NCI-H526 (cell line): ENCODE results near the gene CTSL.
"Not testable (repeated sequence)": the region's sequence is repeated elsewhere in the genome, so short reads cannot be mapped to it uniquely, and the experiment has no call there.

ENCODE experiments used
- DNase-seq, 2 experiments: peaks; one replicate each; lab custom pipeline; 2025; lab: John Stamatoyannopoulos, UW

The CTSL gene

DNA sequence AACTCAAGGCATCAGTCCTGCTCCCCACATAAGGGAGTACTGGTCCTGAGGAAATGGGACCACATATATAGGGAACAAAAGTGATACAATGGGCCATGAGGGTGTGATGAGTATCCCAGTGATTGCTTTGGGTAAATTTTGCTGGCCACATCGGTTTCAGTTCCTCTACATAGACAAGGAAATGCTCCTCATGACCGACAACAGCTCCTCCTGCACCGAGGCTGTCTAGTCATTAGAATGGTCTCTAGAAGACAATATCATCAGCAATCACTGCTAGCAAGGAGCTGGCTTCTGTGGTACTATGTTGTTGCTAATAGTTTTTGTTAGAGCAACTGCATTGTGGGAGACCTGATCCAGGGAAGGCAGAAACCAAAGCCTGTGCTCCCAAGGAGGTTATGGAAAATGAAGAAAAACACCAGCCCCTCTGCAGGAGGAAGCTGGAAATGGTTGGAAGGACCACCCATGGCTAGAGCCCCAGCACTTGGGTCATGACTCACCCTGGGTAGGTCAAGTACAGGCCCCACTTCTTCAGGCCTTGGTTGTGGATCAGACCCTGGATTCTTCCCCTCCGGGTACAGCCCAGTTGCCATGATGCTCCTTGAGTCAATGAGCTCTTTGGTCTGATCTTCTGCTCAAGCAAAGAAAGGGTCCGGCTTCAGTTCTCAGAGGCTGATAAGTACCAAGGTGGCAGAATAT, 3.4 kb upstream of the CTSL start:
- DNase-seq: no peak

DNA sequence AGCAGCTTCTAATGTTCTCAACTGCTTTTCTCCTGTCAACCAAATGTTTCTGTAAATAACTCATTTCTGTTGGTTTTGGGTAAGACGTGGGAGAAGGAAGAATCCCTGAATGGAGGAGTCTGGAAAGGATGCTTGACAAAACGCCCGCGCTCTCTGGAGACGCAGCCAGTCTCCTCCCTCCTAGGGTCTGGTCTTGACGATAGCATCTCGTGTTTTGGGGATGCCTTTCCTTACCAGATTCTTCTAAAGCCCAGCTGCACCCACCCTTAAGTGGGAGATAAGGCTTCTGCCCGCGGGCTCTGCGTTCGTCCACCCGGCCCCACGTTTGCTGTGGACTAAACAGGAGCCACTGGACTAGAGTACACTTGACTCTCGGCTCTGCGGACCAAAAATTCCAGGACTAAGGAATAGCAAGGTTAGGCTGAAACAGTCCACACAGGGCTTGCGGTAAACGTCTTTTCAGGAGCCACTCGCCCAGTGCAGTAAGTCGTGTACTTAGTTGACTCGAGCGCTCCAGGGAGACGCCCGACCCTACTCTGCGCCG, 491 bp upstream of the CTSL start:
- DNase-seq: no peak

DNA sequence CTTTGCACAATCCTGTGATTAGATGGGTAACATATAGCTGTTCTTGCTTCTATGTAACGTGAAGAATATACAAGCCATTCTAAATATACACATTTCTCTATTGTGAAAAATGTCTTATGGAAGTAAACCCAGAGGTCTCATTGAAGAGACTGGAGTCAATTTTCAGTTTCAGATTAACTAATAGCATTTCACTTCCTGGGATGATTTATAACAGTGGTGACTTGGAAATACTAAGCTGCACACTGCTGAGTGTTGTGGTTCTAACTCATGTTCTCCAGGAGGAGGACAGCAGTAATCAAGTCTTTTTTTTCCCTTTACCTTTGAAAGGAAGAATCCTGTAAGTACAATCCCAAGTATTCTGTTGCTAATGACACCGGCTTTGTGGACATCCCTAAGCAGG, 3.3 kb downstream of the CTSL start:
- no peak for DNase-seq

DNA sequence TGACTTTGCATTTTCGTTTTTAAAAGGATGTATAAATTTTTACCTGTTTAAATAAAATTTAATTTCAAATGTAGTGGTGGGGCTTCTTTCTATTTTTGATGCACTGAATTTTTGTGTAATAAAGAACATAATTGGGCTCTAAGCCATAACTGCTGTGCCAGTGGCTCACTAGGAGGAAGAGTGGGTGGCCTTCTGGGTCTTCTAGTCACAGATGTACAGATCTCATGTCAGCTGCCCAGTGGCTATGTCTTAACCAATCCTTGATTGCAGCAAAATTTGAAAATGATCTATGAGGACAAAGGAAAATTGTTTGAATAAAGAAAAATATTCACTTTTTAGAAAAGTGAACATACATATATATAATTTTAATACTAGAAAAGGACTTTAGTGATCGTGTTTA, 5.4 kb downstream of the CTSL start:
- DNase-seq: no peak

DNA sequence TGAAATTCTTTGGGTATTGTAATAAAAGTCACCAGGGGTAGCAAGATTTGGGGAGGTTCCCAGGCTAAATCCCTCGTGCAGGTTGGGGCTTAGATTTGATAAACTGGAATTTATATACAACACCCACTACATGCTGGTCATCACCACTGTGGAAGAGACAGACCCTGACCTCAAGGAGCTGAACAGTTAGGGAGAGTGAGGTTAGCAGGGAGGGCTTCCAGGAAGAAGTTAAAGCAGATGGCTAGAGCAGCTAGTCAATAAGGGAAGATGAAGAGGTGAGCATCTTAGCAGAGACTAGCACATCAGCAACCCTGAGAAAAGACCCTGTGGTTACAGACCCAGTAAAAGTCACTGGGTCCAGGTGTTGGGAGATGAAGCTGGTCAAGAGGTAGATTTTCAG, 6.4 kb downstream of the CTSL start:
- DNase-seq: no peak

DNA sequence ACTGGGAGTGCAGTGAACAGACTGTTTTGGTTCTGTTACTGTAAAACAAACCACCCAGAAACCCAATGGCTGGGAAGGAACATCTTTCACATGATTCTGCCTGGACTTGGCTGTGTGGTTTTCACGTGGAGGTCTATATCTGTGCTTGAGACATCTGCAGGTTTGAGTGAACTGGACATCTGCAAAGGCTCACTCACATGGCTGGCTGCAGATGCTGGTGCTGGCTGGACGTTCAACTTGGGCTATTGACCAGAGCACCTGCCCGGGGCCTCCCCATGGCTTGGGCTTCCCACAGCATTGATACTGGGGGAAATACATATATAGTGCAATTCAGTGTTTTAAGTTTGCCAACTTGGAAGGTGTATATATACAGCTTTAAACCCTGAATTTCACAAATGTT, 6.8 kb downstream of the CTSL start:
- no peak for DNase-seq

DNA sequence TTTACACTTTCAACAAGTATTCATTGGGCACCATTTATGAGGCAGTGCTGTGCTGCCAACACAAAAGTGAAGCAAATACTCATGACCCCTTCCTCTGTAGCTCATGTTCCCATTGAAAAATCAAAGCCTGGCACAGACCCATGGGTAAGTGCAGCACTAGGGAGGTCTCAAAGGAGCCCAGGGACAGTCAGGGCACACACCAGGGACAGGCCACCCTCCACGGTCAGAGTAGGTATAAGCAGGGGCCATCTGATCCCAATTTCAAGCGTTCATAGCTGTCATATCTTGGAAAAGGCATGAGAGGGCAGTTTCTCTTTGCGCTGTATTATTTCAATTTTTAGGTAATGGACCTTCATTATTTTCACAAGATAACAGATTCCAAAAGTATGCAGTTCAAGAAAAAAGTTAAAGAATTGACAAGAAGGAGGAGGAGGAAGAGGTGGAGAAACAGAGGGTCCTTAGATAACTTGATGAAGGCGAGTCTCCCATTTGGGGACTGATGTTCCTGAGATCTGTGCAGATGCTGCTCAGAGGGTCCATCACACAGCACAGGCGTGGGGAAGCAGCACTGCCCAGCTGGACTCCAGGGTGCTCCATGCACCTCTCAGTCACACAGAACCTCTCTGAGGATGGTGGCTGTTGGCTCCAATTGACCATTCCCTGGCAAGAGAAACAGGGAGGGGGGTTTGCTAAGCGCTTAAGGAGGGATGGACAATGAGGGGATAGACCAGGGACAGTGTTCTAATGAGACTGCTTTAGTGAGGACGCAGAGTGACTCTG, 7.5 kb downstream of the CTSL start:
- no peak for DNase-seq

DNA sequence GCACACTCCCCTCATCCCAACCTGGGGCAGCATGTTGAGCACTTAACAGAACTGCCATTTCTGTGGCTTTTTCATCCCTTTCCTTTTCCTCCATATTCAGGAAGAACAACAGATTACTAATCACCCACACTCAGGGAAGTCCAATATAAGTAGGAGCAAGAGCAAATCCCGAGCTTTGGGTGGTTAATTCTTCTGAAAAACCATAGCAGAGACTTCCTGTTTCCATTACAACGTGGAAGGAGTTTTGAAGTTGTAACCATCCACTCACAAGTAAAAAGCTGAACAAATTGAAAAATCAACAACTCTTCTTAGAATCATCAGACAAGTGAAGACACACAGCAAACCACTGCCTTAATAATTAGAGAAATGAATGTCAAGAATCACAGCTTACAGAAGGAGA, 8.2 kb downstream of the CTSL start:
- DNase-seq: no peak

DNA sequence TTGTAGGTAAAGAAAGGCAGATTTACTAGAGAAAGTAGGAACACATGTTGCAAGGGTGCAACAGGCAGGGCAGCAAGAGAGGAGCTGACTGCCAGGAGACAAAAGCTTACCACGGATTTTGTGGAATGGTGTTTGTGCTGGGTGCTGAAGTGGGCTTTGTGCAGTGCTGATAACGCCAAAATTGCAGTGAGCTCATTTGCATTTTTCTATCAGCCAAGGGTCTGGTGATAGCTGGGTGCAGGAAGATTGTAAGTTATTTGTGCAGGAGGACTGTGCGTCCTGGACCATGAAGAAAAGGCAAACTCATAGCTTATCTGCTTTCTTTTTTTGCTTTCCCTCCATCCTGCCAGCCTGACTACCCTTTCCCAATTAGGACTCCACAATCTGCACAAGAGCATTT, 13.6 kb downstream of the CTSL start:
- no peak for DNase-seq

DNA sequence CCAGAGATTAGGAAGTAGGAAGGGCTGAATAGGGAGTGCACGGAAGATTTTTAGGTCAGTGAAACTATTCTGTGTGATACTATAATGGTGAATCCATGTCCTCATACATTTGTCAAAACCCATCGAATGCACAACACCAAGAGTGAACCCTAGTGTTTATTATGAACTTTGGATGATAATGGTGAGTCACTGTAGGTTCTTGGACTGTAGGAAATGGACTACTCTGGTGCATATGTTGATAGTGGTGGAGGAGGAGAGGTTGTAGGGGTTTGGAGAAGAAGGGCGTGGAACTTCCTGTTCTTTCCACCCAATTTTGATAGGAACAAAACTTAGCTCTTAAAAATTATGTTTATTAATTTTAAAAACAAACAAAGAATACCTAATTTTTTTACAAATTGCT, 14.3 kb downstream of the CTSL start:
- DNase-seq: no peak

DNA sequence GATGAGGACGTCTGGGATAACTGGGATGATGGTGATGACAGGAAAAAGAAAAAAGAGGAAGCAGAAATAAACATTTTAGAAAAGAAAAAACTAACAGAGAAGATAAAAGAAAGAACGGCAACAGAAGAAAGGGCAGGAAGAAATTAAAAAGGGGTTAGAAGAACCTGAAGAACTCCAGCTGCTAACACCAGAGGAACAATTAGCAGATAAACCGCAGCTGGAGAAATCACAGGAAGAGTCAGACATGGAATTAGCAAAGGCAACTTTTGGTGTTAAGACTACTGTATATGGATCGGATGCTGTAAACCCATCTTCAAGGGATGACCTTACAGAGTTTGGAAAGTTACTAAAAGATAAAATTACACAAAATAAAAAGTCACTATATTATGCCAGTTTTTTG, 15.4 kb downstream of the CTSL start:
- DNase-seq: no peak

DNA sequence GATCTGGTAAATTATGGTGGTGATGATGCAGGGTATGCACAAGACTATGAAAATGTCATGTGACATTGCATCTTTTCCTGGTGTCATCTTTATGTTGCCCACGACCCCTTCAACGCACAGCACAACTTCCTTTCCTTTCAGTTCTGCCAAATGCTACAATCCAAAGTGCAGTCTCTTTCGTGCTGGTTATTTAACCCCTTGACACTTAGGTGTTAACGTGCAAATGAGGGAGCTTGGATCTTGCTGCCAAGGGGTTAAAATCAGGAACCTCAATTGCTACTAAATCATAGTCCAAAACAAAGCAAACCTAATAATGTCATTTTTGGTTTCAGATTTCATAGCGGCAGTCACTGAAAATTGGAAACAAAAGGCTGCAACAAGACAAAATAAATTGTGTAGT, 16.0 kb downstream of the CTSL start:
- DNase-seq: no peak

DNA sequence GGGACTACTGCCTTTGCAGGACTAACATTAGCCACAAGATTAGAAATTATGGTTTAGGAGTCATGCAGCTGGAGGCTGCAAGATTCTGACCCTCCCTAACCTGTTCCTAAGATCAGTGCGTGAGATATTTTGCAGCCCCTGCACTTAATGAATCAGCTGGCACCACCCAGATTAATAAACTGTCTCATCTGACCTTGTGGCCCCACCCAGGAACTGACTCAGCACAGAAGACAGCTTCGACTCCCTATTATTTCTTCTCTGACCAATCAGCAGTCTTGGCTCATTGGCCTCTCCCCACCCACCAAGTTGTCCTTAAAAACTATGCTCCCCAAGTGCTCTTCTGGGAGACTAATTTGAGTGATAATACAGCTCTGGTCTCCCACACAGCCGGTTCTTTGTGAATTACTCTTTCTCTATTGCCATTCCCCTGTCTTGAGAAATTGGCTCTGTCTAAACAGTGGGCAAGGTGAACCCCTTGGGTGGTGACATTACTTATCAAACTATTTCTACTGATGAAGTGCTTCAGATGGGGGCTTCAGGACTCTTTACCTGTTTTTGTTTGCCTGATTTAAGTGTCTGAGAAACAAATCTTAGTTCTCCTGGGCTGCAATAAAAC, 17.0 kb downstream of the CTSL start:
- no peak for DNase-seq

DNA sequence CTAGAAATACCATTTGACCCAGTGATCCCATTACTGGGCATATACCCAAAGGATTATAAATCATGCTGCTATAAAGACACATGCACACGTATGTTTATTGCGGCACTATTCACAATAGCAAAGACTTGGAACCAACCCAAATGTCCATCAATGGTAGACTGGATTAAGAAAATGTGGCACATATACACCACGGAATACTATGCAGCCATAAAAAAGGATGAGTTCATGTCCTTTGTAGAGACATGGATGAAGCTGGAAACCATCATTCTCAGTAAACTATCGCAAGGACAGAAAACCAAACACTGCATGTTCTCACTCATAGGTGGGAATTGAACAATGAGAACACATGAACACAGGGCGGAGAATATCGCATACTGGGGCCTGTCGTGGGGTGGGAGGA, 18.3 kb downstream of the CTSL start:
- DNase-seq: not testable (repeated sequence)

DNA sequence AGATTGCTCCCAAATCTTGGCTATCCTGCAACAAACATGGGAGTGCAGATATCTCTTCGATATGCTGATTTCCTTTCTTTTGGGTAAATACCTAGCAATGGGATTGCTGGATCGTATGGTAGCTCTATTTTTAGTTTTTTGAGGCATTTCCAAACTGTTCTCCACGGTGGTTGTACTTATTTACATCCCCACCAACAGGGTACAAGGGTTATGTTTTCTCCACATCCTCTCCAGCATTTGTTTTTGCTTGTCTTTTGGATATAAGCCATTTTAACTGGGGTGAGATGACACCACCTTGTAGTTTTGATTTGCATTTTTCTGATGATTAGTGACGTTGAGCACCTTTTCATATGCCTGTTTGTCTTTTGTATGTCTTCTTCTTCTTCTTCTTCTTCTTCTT, 20.3 kb downstream of the CTSL start:
- no peak for DNase-seq

DNA sequence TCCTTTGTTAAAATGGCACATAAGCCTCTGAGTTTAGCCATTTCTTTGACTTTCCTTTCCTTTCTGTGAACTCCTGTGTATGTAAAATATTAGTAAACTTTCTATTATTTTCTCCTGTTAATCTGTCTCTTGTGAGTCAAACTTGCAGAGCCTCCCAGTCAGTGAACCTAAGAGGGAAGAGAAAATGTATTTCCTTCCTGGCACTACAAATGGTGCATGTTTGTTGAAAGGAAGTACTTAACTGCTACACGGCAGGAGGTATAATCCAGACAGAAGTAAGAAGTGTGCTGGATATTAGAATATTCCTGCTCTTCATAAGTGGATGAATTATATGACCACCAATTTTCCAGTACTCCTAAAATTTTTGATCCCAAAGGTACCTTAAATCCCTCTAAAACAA, 23.0 kb downstream of the CTSL start:
- no peak for DNase-seq

DNA sequence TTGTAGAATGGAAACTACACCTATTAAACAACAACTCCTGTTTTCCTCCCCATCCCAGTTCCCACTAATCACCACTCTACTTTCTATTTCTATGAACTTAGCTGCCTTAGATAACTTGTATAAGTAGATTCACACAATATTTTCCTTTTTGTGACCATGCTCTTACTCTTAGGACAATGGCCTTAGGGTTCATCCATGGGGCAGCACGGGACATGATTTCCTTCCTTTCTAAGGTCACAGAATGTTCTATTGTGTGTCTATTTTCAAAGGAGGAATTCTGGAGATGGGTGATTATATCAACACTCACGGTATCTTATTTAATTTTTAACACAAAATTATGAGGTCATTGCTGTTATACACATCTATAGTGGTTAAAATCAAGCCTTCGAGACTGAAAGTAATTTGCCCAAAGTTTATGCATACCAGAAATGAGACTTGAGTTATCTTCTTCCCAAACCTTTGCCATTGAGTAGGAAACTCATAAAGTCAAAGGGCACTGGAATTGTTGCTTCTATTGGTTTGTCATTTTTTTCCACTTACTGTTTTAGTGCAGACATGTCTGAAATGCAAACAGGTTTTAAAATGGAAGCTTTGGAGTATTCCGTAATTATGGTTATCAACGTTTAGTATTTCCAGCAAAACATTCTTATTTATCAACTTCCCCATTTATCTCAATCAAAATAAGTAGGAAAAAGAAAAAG, 23.6 kb downstream of the CTSL start:
- no peak for DNase-seq

DNA sequence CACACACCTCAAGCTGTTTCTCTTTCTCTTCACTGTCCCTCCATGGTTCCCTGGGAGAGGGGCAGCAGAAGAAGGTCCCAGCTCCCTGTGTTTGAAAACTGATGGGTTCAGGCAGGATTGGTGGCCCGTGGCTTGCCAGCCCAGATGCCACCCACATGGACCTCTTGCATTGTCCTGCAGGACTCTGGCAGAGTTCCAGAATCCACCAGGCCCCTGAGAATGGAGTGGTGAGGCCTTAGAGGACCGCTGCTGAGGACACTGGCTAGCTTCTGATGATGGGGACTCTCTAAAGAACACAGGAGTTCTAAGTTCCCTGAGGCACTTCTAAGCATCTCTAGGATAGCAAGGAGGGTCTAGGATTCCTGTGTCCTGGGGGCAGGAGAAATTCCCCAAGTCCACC, 24.8 kb downstream of the CTSL start:
- no peak for DNase-seq

DNA sequence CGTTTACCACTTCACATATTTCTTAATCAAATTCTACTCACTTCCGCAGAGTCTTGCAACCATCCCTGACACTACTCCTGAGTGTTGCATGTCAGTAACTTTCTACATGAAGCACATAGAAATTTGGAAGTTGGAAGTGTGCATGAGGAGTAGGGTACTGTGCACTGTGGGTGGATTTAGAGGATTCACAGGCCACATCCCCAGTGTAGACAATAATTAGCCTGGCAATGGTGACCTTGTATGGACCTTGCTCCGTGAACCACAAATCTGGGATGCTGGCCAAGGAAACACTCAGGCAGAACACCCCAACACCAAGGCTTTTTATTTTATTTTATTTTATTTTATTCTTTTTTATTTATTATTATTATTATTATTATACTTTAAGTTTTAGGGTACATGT, 25.5 kb downstream of the CTSL start:
- DNase-seq: no peak

DNA sequence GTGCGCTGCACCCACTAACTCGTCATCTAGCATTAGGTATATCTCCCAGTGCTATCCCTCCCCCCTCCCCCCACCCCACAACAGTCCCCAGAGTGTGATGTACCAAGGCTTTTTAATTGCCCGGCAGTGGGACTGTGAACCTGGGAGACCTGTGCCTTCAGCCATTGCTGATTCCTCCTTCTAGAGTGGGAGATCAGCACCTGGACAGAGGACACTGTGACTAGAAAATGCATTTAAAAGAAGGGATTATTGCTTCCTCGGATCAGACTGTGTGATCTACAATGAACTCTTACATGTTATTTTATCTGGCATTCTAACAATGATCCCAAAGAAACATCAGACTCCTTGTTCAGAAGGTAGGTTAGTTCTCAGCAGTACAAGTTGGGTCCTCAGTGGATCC, 25.9 kb downstream of the CTSL start:
- no peak for DNase-seq

DNA sequence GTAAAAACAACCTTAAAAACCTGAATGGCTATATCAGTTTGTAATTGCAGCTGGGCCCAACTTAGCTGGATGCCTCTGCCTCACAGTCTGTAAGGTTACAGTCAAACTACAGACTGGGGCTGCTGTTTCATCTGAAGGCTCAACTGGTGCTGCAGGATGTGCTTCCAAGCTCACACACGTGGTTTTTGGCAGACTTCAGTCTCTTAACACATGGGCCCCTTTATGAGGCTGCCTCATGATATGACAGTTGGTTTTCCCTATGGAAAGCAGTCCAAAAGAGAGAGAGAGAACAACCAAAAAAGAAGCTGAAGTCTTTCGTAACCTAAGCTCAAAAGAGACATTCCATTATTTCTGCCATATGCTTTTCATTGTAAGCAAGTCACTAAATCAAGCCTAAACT, 27.4 kb downstream of the CTSL start:
- no peak for DNase-seq

DNA sequence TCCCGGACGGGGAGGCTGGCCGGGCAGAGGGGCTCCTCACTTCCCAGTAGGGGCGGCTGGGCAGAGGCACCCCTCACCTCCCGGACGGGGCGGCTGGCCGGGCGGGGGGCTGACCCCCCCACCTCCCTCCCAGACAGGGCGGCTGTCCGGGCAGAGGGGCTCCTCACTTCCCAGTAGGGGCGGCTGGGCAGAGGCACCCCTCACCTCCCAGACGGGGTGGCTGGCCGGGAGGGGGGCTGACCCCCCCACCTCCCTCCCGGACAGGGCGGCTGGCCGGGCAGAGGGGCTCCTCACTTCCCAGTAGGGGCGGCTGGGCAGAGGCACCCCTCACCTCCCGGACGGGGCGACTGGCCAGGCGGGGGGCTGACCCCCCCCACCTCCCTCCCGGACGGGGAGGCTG, 32.4 kb downstream of the CTSL start:
- not testable (repeated sequence) for DNase-seq

DNA sequence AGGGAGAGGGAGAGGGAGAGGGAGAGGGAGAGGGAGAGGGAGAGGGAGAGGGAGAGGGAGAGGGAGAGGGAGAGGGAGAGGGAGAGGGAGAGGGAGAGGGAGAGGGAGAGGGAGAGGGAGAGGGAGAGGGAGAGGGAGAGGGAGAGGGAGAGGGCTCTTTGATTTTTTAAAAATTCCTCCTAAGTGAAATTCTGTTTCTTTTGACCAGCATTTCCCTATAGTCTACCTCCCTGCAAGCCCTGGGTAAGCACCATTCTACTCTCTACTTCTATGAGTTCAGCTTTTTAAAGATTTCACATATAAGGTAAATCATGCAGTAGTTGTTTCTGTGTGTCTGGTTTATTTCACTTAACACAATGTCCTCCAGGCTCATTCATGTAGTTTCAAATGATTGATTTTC, 34.1 kb downstream of the CTSL start:
- not testable (repeated sequence) for DNase-seq
